HL-60/S4 treated with retinoic acid at 250 ng/mL for 4 days and 3 days (cell line): ENCODE measurements around the gene DMRTA1.
"Not testable (repeated sequence)": the region's sequence is repeated elsewhere in the genome, so short reads cannot be mapped to it uniquely, and the experiment has no call there.

Experiments used
- in situ Hi-C: fragments of 300-500 bp; cut with MboI; formaldehyde crosslinking; loops from 2 replicates; pipeline ENCODE4 v1.7.0; 2022; ENCODE audit warnings: low sequenced_read_pairs

Gene DMRTA1, protein sequence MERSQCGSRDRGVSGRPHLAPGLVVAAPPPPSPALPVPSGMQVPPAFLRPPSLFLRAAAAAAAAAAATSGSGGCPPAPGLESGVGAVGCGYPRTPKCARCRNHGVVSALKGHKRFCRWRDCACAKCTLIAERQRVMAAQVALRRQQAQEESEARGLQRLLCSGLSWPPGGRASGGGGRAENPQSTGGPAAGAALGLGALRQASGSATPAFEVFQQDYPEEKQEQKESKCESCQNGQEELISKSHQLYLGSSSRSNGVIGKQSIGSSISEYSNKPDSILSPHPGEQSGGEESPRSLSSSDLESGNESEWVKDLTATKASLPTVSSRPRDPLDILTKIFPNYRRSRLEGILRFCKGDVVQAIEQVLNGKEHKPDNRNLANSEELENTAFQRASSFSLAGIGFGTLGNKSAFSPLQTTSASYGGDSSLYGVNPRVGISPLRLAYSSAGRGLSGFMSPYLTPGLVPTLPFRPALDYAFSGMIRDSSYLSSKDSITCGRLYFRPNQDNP

DNA sequence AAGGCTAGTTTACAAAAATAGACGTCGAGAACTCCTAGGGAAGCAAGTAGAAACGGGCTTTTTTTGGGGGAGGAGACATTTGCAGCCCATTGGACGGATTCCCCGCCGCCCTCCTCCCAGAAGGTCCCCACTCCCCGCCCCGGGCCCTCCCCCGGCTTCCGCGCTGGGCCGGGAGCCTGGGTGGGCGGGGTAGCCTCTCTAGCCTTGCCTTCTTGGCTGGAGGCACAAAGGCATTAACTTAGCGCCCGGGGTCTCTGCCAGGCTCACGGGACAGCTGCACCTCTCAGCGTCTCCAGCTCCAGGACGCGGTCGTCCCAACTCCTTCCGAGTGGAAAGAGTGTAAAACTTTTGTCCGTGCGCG is at the start of gene DMRTA1:
Gene DMRTA1, plus strand, starts transcription at position 236 of the 361 bp plus-strand sequence. CDS start 242 bp downstream, outside the sequence.
- in situ Hi-C loops = no loop called here

DNA sequence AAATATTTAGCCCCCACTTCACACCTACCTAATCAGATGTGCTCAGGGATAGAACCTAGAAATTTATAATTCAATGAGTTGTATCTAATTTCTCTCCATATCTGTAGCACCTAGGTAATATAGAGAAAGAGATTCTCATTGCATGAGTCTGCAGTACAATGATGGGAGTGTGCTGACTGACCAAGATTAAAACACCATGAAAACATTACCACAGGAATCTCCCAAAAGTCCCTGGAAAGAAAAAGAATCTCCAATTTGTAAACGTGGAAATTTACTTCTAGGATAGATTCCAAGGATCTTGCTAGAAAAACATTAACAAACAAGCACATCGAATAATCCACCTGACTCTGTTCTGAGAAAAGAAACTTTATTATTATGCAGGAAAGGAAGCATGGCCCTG is 45.0 kb upstream of the DMRTA1 start:
- in situ Hi-C loops = no loop called here

DNA sequence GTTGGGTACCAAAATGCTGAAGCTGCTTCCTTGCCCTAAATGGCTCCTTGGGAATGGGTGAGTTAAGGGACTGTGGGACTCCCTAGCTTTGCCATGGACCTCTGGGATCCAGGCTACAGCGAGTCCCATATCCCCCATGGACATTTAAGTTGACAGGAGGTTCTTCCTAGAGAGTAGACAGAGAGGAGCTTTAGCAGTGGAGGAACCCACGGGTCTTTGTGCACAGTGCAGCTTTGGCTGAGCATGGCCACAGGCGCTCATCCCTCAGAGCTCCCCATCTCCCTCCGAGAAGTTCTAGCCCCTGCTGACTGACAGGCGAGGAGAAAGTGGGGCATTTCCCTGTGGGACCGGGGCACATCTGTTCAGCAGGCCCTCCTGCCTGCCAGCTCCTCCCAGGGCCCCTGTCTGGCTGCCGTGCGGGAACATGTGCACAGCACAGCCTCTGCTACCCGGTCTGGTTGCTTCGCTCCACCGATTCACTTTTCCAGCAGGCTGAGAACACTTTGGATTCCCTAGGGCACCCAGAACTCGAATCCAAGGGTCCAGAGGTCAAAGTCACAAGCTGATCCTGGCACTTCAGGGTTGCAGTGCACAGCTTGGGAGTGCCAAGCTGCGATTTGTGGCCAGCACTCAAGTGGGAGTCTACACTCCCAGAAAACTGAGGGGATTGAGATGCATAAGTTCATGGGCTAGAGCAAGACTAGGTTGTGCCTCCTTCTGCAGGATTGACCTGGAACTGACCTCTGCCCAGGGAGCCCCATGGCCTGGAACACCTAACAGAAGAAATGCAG is 40.6 kb upstream of the DMRTA1 start:
- in situ Hi-C loops = no loop called here

DNA sequence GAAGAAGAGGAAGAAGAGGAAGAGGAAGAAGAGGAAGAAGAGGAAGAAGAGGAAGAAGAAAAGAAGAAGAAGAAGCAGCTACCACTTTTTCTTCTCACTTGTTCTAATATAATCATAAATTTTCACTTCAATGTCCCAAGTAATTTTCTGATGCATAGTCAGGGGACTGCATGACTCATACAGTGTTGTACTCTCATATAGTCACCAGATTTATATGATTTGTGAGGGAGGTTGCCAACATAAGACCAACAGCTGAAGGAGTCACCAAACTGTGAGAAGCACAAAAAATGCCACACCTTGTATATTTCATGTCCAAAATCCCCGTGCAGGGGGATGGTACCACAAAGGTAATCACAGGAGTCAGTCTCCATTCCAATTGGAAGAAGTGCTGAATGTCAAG is 32.7 kb upstream of the DMRTA1 start:
- in situ Hi-C loops = no loop called here

DNA sequence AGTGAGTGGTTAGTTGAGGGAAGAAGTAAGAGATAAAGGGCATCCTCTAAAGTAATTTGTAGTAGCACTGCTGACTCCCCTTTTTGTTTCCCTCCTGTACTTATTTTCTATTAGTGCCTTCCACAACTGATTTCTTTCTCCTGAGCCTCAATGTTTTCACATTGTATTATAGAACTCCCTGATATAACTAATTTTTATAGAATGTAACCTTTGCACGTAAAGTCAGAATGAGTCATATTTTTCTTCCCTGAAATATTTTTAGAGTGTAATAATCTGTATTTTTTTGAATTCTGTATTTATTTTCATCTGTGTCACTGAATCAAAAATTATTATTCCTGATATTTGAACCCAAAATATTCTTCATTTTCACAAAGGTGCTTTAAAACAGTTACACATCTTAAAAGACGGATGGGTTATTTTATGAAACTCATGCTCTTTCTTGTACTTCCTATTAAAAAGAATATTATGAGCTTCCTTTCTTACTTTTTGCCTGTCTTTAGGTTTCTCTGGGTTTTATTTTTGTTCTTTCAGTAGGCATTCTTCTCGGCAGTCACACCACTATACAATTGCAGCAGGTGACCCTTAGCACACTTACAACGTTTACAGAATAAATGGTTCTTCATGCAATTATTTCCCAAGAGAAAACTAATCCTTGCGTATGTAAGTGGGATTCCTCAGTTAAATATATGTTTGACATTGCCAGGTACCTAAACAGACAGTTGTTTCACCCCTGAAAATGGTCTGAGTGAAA is 30.5 kb upstream of the DMRTA1 start:
- in situ Hi-C loops = no loop called here

DNA sequence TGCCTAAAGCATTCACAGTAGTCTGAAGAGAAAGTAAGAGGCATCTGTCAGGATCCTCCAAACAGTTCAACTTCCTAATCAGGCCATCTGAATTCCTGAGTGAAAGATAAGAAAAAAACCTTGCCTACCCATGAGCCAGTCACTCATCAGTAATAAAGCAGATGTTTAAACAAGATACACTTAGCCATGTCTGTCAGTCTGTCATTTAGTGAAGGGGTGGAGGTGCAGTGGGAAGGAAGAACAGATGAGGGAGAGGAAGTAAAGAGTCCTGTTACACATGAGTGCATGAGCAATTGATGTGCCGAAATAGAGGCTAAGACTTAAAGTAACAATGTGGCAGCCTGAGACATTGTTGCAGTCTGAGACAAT is 29.9 kb upstream of the DMRTA1 start:
- in situ Hi-C loops = no loop called here

DNA sequence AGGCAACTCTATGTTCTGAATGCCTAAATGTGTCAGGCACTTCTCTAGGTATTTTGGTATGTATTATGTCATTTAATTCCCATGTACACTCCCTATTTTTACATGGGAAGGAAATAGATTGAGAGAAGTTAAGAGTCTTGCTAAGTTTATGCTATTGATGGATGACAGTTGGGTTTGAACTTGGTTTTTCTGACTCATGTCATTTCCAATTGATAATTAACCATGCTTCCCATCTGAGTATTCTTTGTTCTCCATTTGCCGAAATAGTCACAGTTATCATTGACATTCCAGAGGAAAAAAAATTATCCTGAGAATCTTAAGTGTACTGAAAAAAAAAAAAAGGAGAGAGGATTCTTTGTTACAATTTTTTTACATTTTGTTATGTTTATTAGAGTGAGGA is 23.1 kb upstream of the DMRTA1 start:
- in situ Hi-C loops = no loop called here

DNA sequence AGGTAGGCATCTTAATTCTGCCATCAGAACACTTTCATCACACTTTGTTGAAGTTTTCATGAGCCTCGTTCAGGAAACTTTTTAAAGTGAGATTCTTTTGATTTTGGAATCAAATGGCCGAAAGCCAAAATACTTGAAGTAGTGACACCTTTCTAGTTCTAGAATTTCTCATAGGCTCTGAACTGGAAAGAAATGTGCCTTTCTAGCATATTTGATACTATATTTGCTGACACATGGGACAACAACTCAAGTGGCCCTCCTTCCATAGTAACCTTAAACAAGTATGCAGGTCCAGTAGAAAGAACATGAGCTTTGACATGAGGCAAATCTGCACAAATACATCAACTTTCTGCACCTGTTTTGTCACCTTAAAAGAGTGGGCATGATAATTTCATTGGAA is 22.0 kb upstream of the DMRTA1 start:
- in situ Hi-C loops = no loop called here

DNA sequence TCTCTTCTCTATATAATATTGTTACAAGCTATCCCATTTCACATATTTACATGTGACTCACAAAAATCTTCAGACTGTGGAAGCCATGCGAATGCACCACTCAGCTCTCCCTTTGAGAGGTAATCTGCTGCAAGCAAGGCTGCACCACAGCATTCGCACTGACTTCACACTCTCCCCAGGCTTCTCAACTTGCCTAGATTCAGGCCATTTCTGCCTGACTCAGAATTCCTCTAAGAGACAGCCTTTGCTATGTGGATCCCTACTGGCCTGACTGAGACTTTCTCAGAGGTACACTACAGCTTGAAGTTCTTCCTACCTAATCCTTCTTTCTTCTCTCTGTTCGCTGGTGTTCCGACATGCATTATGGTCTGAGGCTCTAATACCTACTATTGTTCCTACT is 21.1 kb upstream of the DMRTA1 start:
- in situ Hi-C loops = no loop called here

DNA sequence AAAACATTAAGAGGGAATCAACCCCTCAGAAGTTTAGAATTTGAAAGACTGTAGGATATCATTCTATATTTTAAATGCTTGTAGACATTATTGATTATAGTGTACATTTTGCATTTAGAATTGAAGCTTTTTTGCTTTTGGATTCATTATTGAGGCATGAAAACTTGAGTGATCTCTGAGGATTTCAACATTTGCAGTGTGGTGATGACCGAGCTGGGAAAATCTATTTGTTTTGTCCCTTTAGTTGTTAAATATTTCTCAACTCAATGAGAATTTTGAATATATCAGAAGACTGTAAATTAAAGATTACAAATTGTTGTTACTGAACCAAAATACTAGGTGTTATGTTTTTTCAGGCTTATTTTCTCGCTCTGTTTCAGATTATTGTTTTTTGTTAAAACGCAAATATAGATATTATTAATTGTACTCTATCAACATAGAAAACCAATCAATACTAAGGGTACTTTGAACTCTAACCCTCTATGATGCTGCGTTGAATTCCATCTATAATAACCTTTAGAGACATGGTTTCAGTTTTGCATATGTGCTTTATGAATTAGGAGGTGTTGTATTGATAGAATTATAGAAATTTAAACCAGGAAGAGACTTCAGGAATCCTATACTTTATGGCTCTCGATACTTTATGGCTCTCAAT is 19.3 kb upstream of the DMRTA1 start:
- in situ Hi-C loops = no loop called here

DNA sequence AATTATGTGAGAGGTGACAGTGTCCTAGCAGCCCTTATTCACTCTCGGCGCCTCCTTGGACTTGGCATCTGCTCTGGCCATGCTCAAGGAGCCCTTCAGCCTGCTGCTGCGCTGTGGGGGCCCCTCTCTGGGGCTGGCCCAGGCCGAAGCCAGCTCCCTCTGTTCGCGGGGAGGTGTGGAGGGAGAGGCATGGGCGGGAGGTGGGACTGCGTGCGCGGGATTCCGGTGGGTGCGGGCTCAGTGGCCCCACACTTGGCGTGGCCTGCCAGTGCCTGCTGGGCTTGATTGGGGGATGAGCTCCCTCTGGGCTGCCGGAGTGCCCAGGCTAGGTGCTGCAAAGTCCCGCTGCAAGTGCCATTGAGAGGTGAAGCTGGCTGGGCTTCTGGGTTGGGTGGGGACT is 12.9 kb upstream of the DMRTA1 start:
- in situ Hi-C loops = no loop called here

DNA sequence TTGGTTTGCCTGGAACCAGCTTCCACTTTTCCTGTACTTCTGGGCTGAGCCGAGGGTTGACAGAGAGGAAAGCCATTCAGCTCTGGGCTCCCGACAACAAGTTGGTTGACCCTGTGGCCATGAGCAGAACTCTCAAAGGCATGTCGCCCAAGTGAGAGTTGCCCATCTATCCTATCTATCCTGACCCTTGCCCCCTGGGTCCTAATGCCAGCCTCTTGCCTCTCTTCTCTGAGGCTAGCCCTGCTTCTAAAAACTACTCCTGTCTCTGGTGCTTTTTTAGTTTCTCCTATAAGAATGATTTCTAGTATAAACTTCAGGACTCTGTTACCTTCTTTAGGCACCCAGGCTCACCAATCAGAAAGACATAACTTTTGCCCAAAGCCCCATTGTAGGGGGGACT is 11.4 kb upstream of the DMRTA1 start:
- in situ Hi-C loops = not testable (repeated sequence)

DNA sequence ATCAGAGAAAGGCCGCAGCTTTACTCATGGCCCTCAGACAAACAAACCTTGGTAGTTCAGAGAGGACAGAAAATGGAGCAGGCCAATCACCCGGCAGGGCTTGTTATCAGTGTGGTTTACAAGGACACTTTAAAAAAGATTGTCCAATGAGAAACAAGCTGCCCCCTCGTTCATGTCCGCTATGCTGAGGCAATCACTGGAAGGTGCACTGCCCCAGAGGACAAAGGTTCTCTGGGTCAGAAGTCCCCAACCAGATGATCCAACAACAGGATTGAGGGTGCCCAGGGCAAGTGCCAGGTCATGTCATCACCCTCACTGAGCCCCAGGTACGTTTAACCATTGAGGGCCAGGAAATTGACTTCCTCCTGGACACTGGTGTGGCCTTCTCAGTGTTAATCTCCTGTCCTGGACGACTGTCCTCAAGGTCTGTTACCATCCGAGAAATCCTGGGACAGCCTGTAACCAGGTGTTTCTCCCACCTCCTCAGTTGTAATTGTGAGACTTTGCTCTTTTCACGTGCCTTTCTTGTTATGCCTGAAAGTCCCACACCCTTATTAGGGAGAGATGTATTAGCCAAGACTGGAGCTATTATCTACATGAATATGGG is 9.1 kb upstream of the DMRTA1 start:
- in situ Hi-C loops = not testable (repeated sequence)

DNA sequence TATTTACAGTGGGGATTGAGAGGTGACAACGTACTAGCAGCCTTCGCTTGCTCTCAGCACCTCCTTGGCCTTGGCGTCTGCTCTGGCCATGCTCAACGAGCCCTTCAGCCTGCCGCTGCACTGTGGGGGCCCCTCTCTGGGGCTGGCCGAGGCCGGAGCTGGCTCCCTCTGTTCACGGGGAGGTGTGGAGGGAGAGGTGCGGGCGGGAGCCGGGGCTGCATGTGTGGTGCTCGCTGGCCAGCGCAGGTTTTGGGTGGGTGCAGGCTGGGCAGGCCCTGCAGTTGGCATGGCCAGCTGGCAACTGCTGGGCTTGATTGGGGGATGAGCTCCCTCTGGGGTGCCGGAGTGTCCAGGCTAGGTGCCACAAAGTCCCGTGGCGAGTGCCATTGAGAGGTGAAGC is 5.8 kb upstream of the DMRTA1 start:
- in situ Hi-C loops = no loop called here

DNA sequence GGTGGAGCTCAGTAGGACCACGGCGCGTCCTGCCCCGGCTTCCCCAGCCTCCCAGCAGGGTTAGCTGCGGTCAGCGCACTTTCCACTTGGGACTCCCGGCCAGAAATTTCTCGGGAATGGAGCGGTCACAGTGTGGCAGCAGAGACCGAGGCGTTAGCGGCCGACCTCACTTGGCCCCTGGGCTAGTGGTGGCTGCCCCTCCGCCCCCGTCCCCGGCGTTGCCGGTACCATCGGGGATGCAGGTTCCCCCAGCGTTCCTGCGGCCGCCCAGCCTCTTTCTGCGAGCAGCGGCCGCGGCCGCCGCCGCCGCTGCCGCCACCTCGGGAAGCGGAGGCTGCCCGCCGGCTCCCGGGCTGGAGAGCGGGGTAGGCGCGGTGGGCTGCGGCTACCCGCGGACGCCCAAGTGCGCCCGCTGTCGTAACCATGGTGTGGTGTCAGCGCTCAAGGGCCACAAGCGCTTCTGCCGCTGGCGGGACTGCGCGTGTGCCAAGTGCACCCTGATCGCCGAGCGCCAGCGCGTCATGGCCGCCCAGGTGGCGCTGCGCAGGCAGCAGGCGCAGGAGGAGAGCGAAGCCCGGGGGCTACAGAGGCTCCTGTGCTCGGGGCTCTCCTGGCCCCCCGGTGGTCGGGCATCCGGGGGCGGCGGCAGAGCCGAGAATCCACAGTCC is 460 bp downstream of the DMRTA1 start:
- in situ Hi-C loops = no loop called here

DNA sequence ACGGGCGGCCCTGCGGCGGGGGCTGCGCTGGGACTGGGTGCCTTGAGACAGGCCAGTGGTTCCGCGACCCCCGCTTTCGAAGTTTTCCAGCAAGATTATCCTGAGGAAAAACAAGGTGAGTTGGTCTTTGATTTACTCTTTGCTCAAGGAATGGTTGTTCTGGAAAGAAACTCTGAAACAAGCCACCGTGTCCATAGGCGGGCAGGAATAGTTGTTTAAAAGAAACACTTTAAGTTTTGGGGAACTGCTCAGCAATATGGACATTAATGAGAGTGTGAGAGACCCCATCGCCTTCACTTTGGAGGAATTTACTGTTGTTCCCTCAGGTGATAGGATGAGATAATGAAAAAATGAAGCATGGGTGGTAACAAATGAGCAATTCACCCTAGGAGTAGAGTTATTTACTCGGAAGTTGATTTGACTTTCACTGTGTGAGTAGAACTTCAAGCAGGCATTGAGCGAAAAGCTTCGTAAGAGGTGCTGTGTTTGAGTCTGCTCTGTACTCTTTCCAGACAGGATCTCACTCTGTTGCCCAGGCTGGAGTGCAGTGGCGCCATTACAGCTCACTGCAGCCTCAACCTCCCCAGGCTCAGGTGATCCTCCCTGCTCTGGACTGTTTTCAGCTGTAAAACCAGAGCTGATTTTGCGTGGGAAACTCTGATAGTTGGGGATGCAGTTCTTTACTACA is 1.1 kb downstream of the DMRTA1 start:
- in situ Hi-C loops = no loop called here

DNA sequence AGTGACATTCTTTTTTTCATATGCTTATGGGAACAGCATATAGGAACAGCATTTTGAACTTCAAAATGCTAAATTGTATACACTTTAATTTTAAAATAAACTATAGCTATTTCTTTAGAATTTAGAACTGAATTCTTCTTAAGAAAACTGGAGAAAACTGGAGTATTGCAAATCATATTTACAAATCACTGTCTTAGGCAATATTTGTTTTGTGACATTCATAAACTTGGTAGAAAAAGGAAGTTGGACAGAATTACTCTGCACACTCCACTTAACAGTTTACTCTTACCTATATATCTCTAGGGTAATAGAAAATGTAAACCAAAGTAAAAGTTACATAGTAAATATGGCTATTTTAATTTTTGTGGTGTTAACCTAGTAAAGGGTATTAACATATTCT is 3.1 kb downstream of the DMRTA1 start:
- in situ Hi-C loops = loop anchor here (25.0 kb wide), 1 partner anchor 637 kb away; the partner anchor contains the start of gene MTAP

DNA sequence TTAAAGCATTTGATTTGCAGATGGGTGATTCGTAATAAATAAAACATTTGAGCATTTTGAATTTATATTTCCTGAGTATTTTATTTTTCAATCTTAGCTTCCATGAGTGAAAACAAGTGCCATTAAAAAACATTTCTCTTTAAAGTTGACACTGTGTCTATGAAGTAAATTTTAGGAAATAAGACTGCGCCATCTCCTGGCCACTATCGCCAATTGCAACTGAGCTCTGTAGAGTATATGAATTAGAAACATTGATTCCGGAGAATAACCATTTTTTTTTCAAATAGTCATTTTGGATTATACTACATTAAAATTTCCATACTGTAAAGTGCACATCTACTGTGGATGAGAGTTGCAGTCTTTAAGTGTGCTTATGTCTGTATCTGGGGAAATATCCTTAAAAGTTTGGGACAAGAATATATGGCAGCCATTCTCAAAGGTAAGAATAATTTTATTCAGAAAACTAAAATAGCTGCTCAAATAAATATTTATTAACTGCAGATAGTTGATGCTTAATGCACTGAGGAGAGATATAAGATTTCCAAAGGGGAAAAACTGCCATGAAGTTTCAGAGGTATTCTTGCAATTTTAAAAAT is 5.9 kb downstream of the DMRTA1 start:
- in situ Hi-C loops = loop anchor here (25.0 kb wide), 1 partner anchor 640 kb away; the partner anchor contains the start of gene MTAP

DNA sequence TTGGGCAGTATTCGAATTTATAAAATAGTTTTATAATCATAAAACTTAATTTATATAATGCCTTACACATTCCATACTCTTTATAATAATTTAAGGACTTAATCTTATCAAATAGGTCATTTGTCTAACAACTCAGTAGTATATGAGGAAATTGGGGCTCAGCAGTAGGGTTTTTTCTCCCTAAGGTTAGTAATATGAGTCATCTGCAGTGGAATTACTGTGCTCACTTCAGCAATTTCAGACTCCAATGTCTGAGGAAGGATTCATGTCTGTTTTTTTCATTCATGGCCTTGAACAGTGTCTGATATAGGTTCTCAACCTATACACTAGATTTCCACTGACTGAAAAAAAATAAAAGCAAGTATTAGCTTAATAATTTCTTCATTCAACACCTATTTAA is 7.4 kb downstream of the DMRTA1 start:
- in situ Hi-C loops = loop anchor here (25.0 kb wide), 1 partner anchor 642 kb away; the partner anchor contains the start of gene MTAP
